ENCODE data around the gene LUZP4.
"Not testable (repeated sequence)": the region's sequence is repeated elsewhere in the genome, so short reads cannot be mapped to it uniquely, and the experiment has no call there.

Gene LUZP4

GRCh38 chrX:115337491-115338144 is 48.1 kb downstream of the LUZP4 start:
- DNase-seq (ENCODE audit: low read depth), result no peak

DNA sequence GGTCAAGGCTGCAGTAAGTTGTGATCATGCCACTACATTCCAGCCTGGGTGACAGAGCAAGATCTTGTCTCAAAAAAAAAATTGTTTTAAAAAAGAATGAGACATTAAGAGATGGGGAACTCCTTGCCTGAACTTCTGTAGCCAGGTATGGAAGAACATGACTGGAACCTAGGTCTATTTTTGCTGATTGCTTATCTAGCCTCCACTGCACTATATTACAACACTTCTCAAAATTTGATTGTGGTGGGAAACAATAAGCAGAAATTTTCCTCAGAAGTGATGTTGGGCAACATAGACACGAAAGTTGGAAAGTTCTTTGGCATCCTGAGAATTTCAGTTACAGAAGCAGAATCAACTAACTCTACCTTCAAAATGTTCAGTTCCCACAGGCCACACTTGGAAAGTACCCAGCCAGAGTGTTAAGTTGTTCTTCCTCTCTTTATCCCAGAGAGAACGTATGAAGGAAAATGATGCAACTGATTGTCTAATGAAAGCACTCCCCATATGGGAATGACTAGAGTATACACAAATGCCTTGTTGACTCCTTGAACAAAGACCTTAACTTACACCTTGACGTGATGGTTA is 50.0 kb downstream of the LUZP4 start:
- no peak for DNase-seq (ENCODE audit: low read depth)

DNA sequence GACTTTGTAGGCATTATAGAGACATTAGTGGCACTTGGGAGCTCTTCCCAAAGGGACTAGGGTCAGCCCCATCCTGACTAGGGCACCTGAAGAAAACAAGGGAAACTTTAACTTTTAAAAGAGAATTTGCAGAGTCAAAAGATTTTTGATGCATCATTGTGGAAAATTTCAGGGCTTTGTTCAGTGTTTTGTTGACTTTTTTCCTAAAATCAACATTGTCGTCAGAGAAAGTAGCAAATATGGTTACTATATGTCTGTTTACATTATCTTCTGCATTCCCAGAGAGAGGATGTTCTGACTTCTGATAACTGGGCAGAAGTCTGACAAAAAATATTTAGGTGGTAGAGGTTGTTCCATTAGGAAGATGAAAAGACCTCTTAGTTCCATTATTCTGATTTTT is 51.9 kb downstream of the LUZP4 start:
- DNase-seq (ENCODE audit: low read depth), result no peak

- no peak for DNase-seq (ENCODE audit: low read depth)
Measured at GRCh38 chrX:115344885-115345614, 55.5 kb downstream of the LUZP4 start.

GRCh38 chrX:115345615-115346014 is 56.1 kb downstream of the LUZP4 start:
- DNase-seq (ENCODE audit: low read depth), result no peak

DNA sequence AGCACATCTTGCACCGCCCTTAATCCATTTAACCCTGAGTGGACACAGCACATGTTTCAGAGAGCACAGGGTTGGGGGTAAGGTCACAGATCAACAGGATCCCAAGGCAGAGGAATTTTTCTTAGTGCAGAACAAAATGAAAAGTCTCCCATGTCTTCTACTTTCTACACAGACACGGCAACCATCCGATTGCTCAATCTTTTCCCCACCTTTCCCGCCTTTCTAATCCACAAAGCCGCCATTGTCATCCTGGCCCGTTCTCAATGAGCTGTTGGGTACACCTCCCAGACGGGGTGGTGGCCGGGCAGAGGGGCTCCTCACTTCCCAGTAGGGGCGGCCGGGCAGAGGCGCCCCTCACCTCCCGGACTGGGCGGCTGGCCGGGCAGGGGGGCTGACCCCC is 57.2 kb downstream of the LUZP4 start:
- DNase-seq (ENCODE audit: low read depth), result not testable (repeated sequence)

DNA sequence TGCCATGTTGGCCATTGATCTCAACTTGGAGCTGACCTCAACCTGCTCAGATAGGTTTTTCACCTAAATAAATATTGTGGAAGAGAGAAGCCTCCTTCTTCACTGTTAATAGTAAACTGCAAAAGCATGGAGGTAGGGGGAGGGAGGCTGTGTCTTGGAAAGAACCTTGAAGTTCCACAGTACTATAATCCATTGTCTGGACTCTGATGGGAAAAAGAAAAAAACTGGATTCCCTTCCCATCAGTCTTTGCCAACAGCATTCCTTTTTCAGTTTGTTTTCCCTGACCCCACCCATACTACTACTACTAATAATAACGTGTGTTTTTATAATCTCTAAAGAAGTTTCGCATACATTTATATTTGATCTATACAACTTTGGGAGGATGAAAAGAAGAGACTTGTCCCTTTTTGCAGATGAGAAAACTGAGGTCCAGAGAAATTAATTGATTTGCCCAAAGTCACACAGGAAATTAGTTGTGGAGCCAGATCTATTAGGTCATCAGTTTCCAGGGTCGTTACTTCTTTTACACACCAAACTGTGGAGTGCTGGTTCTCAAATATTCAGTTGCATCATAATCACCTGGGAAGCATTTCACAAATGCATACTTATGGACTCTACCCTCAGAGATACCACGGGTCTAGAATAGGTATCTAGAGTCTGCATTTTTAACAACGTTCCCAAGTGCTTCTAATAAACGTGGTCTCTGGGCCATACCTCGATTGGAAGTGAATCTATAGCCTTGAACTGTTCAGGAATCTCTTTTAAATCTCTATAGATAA is 59.1 kb downstream of the LUZP4 start:
- no peak for DNase-seq (ENCODE audit: low read depth)

DNA sequence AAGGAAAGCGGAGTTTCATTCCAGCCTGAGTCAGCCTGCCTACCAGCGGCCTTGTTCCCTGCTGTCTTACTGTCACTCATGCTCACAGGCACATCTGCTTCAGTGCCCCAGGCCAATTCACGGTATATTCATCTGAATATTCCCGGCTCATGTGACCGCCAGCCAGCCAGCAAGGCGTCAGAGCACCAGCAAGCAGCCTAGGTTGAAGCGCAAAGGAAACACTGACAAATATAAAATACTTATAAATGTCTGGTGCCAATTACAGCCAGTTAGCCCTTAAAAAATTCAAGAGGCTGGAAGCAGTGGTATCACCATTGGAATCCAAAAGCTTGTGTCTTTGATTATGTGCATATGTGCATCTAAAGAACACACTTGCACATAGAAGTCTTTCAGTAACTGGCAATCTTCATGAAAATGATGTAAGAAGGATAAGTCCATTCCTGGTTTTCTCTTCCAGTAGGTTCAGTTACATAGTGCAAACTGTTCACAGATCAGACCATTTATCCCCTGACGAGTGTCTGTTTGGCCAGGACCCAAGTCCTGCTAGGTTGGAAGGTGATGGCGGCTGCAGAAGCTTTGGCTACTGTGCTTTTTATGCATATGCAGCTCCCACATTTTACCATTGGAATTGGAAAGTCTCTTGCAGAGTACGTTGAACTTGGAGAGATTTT is 61.3 kb downstream of the LUZP4 start:
- DNase-seq (ENCODE audit: low read depth), result no peak

DNA sequence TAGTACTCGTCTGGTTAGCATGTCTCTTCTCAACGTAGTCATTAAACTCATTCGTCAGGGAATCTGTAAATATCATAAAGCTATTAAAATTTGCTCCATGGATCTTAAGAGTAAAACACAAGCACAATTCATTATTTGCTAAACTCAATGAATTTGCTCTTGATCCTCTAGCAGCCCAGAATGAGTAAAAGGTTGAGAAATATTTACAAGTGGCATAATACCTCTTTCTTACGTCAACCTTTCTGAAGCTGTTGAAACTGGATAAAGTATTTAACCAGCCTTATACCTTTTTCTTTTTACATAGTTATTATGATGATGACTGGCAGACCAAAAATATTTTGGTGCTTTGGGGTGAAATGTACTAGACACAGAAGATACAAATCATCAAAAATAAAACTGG is 66.9 kb downstream of the LUZP4 start:
- DNase-seq (ENCODE audit: low read depth), result no peak

All from stimulated activated CD8-positive, alpha-beta memory T cell treated with anti-CD3 and anti-CD28 coated beads, Interleukin-15, amount 100 ng/mL, for 24 hours (primary cell).